Ascending aorta (tissue), 2 donors: Measurements from ENCODE around the gene MCM7. TPM values are rescaled to one million over a fixed set of nuclear protein-coding genes. Genes with fewer than 3 reads are reported as not detected.

Source experiments
- DNase-seq, 2 donors: peaks; one replicate each; pipeline ENCODE4 v3.0.0-alpha.2; 2019; ENCODE audit warnings: low spot score in 2 of 2
- H3K27ac ChIP-seq, 2 donors: fragments of 200-600 bp; sonication (generic); one replicate each; pipeline ENCODE4 v1.5.1; 2016 to 2017; ENCODE audit warnings: mild to moderate bottlenecking in 1 of 2
- H3K27me3 ChIP-seq: fragments of 200-600 bp; sonication (generic); one replicate; pipeline ENCODE4 v1.5.1; 2017
- H3K36me3 ChIP-seq, 2 donors: fragments of 200-600 bp; sonication (generic); one replicate each; pipeline ENCODE4 v1.5.1; 2016
- H3K4me1 ChIP-seq, 2 donors: fragments of 200-600 bp; sonication (generic); one replicate each; pipeline ENCODE4 v1.5.1; 2016 to 2017; ENCODE audit warnings: mild to moderate bottlenecking in 1 of 2
- H3K4me3 ChIP-seq, 2 donors: fragments of 200-600 bp; sonication (generic); one replicate each; pipeline ENCODE4 v1.5.1; 2016 to 2017; ENCODE audit warnings: mild to moderate bottlenecking in 1 of 2
- H3K9me3 ChIP-seq, 2 donors: fragments of 200-600 bp; sonication (generic); one replicate each; pipeline ENCODE4 v1.5.1; 2016
- intact Hi-C: fragments of 100-400 bp; cut with DNase I; formaldehyde crosslinking; loops from one replicate; pipeline ENCODE4 v1.15.1; 2023
- total RNA-seq: library from RNA; depleted of rRNA; stranded (reverse); fragments of >200 nt; gene quantifications from one replicate; pipeline ENCODE4 v1.1.0, GENCODE V29; 2016
- TF ChIP-seq, protein P1 (sequence below), 3 experiments: fragments of 200-600 bp in 2 of 3; fragments of 450-650 bp in 1 of 3; sonication (generic) in 2 of 3; IDR thresholded peaks; one replicate each; pipeline ENCODE4 v1.5.1; 2016 to 2019; ENCODE audit warnings: antibody characterized with exemption in 3 of 3, mild to moderate bottlenecking in 1 of 3, moderate library complexity in 1 of 3

Gene MCM7
- total RNA-seq, 1 donor from 2014 or later = 52.2 TPM

DNA sequence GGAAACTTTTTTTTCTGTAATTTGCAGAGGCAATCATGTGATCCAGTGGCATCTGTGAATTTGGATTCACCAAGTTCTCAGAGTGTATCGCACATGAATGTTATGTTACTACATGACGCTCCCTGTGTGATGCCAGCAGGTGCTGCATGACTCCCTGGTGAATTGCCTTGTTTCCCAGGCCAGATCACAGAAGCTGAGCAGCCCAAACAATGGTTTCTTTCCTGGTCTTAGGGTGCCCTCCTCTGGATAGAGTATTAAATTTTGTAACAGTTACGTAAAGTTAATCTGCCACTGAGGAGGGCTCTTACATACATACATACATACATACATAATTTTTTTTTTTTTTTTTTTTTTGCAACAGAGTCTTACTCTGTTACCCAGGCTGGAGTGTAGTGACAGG lies 48.0 kb downstream of the MCM7 start:
- DNase-seq = no peak
- intact Hi-C loops = no loop called here
- Histone ChIP-seq H3K36me3 (peaks cover 15 to 19% of the 10 kb centered on the region in 2 donors), H3K4me1 (peaks cover 5 to 9% of the 10 kb centered on the region in 2 donors), H3K27ac (no peak overlapping the region), H3K4me3 (no peak overlapping the region), H3K9me3 (no peaks in the 10 kb centered on the region), H3K27me3 (no peaks in the 10 kb centered on the region)
- TF ChIP-seq, protein P1, sequence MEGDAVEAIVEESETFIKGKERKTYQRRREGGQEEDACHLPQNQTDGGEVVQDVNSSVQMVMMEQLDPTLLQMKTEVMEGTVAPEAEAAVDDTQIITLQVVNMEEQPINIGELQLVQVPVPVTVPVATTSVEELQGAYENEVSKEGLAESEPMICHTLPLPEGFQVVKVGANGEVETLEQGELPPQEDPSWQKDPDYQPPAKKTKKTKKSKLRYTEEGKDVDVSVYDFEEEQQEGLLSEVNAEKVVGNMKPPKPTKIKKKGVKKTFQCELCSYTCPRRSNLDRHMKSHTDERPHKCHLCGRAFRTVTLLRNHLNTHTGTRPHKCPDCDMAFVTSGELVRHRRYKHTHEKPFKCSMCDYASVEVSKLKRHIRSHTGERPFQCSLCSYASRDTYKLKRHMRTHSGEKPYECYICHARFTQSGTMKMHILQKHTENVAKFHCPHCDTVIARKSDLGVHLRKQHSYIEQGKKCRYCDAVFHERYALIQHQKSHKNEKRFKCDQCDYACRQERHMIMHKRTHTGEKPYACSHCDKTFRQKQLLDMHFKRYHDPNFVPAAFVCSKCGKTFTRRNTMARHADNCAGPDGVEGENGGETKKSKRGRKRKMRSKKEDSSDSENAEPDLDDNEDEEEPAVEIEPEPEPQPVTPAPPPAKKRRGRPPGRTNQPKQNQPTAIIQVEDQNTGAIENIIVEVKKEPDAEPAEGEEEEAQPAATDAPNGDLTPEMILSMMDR (IDR thresholded peaks at IDR 0.05) = no peak

DNA sequence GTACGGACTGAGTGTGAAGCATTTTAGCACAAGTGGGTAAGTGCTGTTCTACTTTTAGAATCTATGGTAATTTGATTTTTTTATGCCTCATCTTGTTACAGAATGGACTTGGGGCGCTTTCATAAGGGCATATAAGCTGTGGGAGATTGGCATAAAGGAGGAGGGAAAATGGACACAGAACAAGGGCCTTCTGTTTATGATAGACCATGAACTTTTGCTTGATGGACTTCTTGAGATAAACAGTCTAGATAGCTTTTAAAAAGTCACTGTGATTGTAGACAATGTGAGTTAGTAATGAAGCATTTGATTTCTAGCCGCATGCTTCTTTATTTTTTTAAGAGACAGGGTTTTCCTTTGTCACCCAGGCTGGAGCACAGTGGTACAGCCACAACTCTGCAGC lies 49.6 kb downstream of the MCM7 start:
- TF ChIP-seq, protein P1 (IDR thresholded peaks at IDR 0.05) = no peak
- Histone ChIP-seq H3K27me3 (no peaks in the 10 kb centered on the region), H3K36me3 (peaks cover 0 to 3% of the 10 kb centered on the region in 2 donors), H3K27ac (no peak overlapping the region), H3K4me3 (no peak overlapping the region), H3K4me1 (peaks cover 5 to 9% of the 10 kb centered on the region in 2 donors), H3K9me3 (no peaks in the 10 kb centered on the region)
- intact Hi-C loops = no loop called here
- no peak for DNase-seq

DNA sequence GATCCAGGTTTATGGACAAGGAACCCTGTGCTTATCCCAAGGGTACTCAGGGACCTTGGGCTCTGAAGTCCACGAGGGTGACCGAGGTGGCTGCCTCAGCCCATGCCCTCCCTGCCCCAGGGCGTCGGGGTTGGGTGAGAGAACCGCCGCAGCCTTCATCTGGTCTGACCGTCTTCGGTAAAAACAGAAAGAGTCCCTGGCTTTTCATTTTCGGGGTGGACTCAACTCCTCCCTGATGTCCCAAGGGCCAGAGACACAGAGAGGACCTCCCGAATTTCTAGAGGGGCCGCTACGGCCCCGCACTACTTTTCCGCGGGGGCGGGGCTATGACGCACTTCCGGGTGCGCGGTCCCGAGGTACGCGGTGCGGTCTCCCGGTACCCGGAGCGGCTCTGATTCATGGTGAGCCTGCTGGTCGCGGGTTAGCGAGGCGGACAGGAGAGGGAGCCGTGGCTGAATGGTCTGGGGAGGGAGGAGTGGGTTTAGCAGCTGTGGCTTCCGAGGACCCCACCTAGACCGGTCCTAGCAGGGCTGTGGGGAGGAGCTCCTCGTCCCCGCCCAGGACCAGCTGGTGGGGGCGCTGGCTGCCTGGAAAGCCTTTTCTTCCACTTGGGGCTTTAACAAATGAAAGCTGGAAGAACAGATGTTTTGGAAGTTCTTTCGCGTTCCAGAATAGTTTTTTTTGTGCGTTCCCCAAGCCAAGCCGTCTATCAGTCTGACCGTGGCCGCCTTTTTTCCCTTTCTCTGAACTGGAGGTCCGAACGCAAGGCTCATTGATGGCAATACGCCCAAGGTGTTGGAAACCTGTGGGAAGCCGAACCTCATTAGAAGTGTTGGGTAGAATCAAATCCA lies 51.5 kb downstream of the MCM7 start, which contains the start of gene ZSCAN21:
Gene ZSCAN21, plus strand, starts transcription at position 334 of the 851 bp plus-strand sequence. CDS start 7,233 bp downstream, outside the sequence.
- Histone ChIP-seq H3K27ac (peak within 1 kb of the TSS; percentile 87 to 97), H3K9me3 (no peaks in the 10 kb centered on the region), H3K27me3 (no peaks in the 10 kb centered on the region), H3K4me1 (peaks cover 5 to 9% of the 10 kb centered on the region in 2 donors), H3K36me3 (no peaks in the 10 kb centered on the region), H3K4me3 (peak within 1 kb of the TSS; percentile 65 to 88)
- peak; percentile 57 to 93 for DNase-seq
- TF ChIP-seq, protein P1 (IDR thresholded peaks at IDR 0.05) = peak in 2 of 3 experiments; percentile 23 to 29
- intact Hi-C loops = loop anchor here (1.0 kb wide), 3 partner anchors 32 to 51 kb away; partner anchors contain the start of genes ZKSCAN1 and ZNF3

DNA sequence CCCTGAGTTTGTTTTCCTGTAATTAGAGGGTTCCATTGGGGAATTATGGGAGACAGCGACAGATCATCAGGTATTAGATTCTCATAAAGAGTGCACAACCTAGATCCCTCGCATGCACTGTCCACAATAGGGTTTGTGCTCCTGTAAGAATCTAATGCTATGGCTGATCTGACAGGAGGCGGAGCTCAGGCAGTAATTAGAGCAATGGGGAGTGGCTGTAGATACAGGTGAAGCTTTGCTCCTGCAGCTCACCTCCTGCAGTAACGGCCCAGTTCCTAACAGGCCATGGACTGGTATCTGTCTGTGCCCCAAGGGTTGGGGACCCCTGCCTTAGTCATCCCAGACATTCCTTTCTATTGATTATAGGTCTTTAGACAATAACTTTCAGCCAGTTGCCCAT lies 52.5 kb downstream of the MCM7 start:
- no peak overlapping the region for H3K4me3 ChIP-seq
- intact Hi-C loops = loop anchor here (1.0 kb wide), 3 partner anchors 33 to 52 kb away; partner anchors contain the start of genes ZKSCAN1 and ZNF3
- H3K4me1 ChIP-seq = peaks cover 5 to 9% of the 10 kb centered on the region in 2 donors
- no peak overlapping the region for H3K27ac ChIP-seq
- no peaks in the 10 kb centered on the region for H3K27me3 ChIP-seq
- TF ChIP-seq, protein P1 (IDR thresholded peaks at IDR 0.05) = no peak
- no peaks in the 10 kb centered on the region for H3K9me3 ChIP-seq
- no peaks in the 10 kb centered on the region for H3K36me3 ChIP-seq
- no peak for DNase-seq

DNA sequence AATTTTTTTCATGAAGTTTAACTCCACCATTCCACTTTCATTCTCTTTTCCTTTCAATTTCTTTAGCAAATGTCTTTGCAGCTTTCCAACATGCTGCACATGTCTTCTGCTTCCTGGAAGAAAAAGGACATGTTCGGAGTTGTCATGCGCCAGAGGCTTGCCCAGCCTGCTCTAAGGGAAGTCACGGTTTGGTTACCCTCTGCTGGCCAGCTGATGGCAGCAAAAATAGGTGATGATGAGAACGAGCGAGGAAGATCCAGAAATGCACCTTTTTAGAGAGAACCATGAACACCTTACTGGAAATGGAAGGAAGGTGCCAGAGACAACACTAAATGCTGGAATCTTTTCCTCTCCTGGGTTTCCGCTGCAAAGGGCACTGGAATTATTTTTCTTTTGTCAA lies 56.5 kb downstream of the MCM7 start:
- TF ChIP-seq, protein P1 (IDR thresholded peaks at IDR 0.05) = no peak
- intact Hi-C loops = no loop called here

More for the DNA sequence above, 56.5 kb downstream of the MCM7 start:
- Histone ChIP-seq H3K27me3 (no peaks in the 10 kb centered on the region), H3K36me3 (no peaks in the 10 kb centered on the region), H3K4me3 (no peak overlapping the region), H3K9me3 (no peaks in the 10 kb centered on the region), H3K27ac (no peak overlapping the region), H3K4me1 (peaks cover 0 to 3% of the 10 kb centered on the region in 2 donors)
- no peak for DNase-seq

Other genes with a start within 250 kb of the MCM7 start
- gene OR2AE1, start 224.4 kb downstream of the MCM7 start, total RNA-seq = not detected
- 12.7 TPM for gene TRIM4, start 181.9 kb downstream of the MCM7 start, total RNA-seq
- gene GJC3, start 171.8 kb downstream of the MCM7 start, total RNA-seq = not detected
- not detected for gene AZGP1, start 125.4 kb downstream of the MCM7 start, total RNA-seq
- gene ZKSCAN1, start 85.8 kb downstream of the MCM7 start, total RNA-seq = 19.9 TPM
- 58.5 TPM for gene ZSCAN21, start 51.6 kb downstream of the MCM7 start, total RNA-seq
- 6.9 TPM for gene ZNF3, start 19.7 kb downstream of the MCM7 start, total RNA-seq
- gene COPS6, start 12.4 kb downstream of the MCM7 start, total RNA-seq = 18.1 TPM
- gene AP4M1, start 246 bp upstream of the MCM7 start, total RNA-seq = 29.6 TPM
- gene TAF6, start 18.0 kb upstream of the MCM7 start, total RNA-seq = 103 TPM
- gene CNPY4, start 18.2 kb upstream of the MCM7 start, total RNA-seq = 1.4 TPM
- gene MBLAC1, start 25.6 kb upstream of the MCM7 start, total RNA-seq = not detected
- 131 TPM for gene LAMTOR4, start 47.5 kb upstream of the MCM7 start, total RNA-seq
- 22.0 TPM for gene TRAPPC14, start 57.3 kb upstream of the MCM7 start, total RNA-seq
- gene GAL3ST4, start 67.2 kb upstream of the MCM7 start, total RNA-seq = 3.5 TPM
- not detected for gene GPC2, start 76.0 kb upstream of the MCM7 start, total RNA-seq
- not detected for gene STAG3, start 76.5 kb upstream of the MCM7 start, total RNA-seq
- gene PVRIG, start 118.6 kb upstream of the MCM7 start, total RNA-seq = 27.8 TPM
- not detected for gene SPDYE3, start 206.3 kb upstream of the MCM7 start, total RNA-seq